Measurements from ENCODE around the gene STRIT1.

GRCh38 chr3:155271343-155271613 is 22.2 kb downstream of the STRIT1 start:
- TF ChIP-seq GATA2 (IDR thresholded peaks at IDR 0.05; ENCODE audit: low read depth, low read length) (no peak), GATA3 (IDR thresholded peaks at IDR 0.05; ENCODE audit: low read depth, low read length) (no peak)

Data from SH-SY5Y (cell line).